COLO668 (cell line): Measurements from ENCODE around the gene IL37.

Experiments
- DNase-seq: peaks from one replicate; lab custom pipeline; 2025; ENCODE audit not compliant: unreplicated experiment; lab: John Stamatoyannopoulos, UW

IL37 gene

GRCh38 chr2:112910865-112911264, at the start of gene IL37:
IL37 (plus strand) TSS chr2:112911165; CDS start chr2:112913013, 1,848 bp downstream.
- no peak for DNase-seq

- no peak for DNase-seq
Measured at GRCh38 chr2:112864072-112864471, 46.9 kb upstream of the IL37 start.

DNA sequence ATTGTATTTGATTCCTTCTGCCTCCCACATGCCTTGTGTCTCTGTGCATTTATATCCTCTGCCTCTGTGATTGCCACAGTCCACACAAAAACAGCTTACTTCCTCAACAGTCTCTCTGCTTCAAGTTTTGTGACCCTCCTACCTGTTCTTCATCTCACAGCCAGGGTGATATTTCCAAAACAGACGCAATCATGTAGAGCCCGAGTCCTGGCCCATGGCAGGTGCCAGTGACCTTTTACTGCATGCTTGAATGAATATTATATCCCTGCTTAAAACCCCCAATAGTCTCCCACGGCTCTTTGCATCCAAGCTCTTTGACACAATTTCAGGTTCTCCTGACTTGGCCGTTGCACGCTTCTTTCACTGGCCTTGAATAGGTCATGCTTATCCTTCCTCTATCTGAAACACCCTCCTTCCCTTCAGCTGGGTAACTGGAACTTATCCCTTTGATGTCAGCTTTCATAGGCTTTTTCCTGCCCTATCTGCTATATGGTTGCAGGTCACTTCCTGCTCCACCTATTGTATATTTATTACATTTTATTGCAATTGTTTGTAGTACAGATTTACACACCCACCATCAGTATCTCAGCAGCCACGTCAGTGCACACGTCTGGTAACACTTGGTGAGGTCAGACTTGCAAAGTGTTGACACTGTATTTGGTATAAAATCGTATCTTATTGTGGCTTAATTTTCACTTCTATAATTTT, 44.7 kb upstream of the IL37 start:
- no peak for DNase-seq

- no peak for DNase-seq
Measured at GRCh38 chr2:112867701-112868631, 43.0 kb upstream of the IL37 start.

DNA sequence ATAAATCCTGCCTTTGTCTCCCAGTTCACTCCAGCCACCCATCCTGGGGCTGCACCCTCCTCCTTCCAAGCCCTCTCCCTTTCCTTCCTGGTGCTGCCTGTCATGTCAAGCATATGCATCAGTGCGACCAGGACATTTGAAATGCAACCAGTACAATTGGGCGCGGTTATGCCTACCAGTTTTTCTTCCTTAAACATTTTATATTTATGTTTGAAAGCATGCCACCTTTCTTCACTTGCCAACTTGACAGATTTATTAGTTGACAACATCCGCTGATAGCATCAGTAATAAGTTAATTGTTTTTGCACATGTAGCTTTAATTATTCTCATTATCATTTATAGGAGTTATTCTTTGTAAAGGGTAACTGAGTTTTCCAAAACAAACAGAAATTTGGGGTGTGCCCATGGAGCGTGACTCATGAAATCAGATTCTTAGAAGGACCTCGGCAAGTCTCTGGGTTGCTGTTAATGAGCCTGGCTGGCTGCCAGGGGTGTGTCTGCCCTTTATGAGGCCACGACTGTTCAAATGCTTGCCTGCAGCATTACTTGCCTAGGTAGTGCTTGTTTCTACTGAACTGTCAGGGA, 41.6 kb upstream of the IL37 start:
- DNase-seq, result peak; percentile 80

GRCh38 chr2:112870841-112871835, 39.8 kb upstream of the IL37 start:
- DNase-seq, result no peak

GRCh38 chr2:112876257-112876970, 34.6 kb upstream of the IL37 start:
- DNase-seq, result no peak

GRCh38 chr2:112876971-112877361, 34.0 kb upstream of the IL37 start:
- no peak for DNase-seq

DNA sequence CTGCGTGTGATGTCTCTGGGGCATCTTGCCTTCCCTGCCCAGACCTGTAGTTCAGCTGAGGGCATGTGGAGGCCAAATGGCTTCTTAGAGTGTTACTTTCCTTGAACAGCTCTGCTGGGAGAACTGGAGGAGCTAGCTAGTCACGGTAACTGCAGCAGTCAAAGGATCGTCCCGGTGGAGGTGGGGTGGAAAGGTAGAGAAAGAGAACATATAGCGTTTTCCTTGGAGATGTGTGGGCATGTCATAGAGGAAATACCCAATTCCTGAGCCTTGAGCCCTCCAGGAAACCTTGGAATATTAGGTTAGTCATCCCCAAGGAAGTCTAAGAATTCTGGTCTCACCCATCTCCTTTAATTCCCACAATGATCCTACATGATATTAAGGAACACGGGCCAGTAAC, 33.5 kb upstream of the IL37 start:
- no peak for DNase-seq

GRCh38 chr2:112879491-112880041, 31.4 kb upstream of the IL37 start:
- no peak for DNase-seq

DNA sequence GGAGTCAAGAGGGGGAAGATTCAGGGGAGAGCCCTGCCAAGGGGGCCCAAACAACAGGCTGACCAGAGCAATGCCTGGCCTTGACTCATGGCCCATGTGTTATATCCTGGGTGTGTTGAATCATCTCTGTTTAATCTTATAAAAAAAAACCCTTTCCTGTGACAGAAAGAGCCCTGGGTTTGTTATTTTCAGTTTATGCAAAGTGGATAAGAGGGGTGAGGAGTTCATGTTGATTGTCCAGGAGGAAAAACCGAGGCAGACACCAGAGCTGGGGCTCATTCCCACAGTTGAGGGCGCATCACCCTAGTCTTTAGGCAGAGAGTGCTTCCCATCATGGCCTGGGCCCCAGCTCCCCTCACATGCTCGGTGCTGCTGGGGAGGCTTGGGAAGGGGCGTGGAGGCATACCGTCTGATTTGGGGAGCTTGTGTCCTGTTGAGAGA, 30.9 kb upstream of the IL37 start:
- no peak for DNase-seq

DNA sequence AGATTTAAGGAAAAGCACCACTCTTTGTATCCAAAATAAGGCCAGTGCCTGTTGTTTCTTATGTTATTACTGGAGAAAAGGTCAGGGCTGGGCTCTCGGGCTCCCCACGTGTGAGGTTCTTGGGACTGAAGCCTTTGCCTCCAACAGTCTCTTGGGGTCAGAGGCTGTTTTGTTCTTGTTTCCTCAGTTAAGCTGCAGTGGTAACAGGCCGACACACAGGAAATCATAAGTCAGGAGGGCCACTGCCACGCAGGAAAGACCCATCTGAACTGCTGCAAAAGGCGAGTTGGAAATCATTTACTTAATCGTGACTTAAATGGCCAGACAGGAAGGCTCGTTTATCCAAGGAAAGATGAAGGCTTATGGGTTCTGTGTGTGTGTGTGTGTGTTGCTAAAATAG, 30.3 kb upstream of the IL37 start:
- DNase-seq, result no peak

DNA sequence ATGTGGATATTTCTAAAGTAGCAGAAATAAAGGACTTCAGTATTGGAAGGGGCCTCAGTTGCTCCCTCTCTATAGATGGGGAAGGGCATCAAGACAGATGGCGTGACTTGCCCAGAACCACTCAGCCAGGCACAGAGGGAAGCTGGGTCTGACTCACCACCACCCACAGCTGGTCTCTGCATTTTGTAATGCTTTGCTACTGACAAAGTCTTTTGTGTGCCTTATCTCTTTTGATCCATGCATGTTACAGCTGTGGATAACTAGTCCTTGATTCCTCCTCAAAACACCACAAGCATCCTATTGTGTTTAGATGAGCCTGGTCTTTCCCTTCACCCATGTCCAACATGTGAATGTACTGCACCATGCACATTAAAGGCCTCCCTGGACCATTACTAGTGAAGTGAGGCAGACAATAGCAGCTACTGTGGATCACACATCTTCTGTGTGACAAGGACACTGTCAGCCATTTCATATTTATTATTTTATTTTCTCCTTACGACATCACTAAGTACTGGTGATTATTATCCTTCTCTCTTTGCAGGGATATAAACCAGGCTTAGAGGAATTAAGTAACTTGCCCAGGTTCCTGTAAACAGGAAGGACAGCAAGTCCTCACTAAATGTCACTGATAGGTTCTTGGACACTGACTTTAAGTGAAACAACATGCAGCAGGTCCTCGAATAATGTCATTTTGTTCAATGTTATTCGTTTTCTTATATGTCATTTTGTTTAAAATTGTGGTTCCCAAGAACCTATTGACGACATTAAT, 29.6 kb upstream of the IL37 start:
- DNase-seq, result no peak

DNA sequence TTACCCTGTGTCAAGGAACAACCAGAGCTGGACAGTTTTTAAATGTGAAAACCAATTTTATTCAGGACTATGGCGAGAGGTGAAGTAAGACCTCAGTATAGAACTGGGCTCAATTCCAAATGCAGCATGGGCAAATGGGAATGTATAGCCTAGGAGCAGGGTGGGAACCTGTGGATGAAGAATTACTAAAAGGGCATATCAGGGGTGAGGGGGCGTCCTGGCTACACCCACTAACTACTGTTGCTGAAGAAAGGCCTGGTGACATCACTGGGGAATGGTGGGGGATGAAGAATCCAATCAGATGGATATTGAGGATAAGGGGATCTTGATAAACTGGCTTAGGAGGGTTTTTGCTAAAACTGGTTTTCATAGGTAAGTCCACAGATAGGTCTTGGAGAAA, 27.3 kb upstream of the IL37 start:
- DNase-seq, result no peak

GRCh38 chr2:112884869-112885505, 26.0 kb upstream of the IL37 start:
- DNase-seq, result no peak

- no peak for DNase-seq
Measured at GRCh38 chr2:112885506-112885902, 25.5 kb upstream of the IL37 start.

DNA sequence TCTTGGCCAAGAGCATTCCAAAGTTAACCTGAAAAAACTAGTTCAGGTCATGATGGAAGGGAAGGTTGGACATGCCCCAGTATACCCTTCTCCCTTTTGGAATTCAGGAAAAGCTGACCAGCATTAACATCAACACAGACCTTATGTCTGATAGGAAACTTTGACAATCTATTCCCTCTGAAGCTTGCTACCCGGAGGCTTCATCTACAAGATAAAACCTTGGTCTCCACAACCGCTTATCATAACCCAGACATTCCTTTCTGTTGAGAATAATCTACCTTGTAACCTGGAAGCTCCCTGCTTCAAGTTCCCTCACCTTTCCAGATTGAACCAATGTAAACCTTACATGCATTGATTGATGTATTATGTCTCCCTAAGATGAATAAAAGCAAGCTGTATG, 24.7 kb upstream of the IL37 start:
- DNase-seq, result no peak

DNA sequence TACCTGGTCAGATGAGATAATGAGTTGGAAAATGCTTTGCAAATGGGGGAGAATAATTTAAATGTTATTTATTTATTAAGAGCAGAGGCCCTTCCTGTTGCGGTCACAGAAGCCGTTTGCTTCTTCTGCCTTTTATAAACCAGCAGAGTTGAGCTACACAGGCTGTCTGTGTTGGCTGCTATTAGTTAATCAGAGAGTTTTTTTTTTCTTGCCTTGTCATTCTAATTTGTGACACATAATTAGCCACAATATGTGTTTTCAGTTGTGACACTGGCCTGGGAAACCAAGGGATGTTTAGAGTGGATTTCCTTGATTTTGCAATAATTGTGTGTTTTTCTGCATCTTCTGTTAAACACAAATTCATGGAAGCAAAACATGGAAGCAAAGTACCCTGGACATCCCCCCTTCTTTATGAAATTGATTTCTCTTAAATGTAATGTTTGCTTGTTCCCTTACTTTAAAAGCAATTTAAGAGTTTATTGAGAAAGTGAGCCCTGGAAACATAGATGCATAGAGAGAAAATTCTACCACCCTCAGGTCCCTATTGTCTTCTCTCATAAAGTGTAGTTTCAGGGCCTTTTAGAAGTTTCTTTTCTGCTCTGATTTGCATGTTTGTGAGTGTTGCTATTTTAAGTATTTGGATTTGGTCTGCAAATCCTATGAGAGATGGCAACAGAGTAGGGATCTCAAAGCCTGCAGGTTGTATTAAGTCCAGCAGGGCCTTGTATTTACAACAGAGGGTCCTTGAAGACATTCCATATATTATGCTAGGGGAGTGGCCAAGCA, 22.8 kb upstream of the IL37 start:
- DNase-seq, result no peak
